Activated T-helper 1 cell treated with Interleukin-2 at 50 U/mL for 16 hours (primary cell): ENCODE measurements around the gene LRRC46.

Experiments
- DNase-seq: peaks from one replicate; pipeline ENCODE4 v3.0.0-alpha.2; 2020; ENCODE audit warnings: low read depth

LRRC46 gene

GRCh38 chr17:47831934-47832327, 461 bp downstream of the LRRC46 start:
- no peak for DNase-seq

GRCh38 chr17:47834756-47835155, 3.3 kb downstream of the LRRC46 start:
- DNase-seq = no peak

GRCh38 chr17:47836601-47837000, 5.1 kb downstream of the LRRC46 start:
- DNase-seq = no peak

GRCh38 chr17:47837401-47838039, 6.0 kb downstream of the LRRC46 start:
- no peak for DNase-seq

- no peak for DNase-seq
These were observed 7.2 kb downstream of the LRRC46 start for GRCh38 chr17:47838636-47839035.

DNA sequence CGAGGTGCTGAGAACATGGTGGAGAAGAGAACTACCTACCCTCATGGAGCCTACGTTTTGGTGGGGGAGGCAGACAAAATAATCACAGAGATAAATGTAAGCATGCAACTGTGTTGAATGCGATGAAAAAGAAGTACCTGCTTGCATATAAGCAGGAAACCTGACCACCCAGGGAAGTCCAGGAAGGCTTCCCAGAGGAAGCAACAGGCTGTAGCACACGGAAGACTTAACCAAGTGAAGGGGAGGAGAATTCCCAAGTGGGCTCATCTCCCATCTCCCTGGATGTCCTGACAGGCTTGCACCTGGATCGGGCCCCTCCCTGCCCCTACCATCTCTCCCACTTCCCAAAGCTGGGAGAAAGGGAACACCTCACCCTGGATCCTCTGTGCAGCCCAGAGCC, 7.6 kb downstream of the LRRC46 start:
- no peak for DNase-seq

- DNase-seq = no peak
These were observed 8.7 kb downstream of the LRRC46 start for GRCh38 chr17:47840001-47840741.

DNA sequence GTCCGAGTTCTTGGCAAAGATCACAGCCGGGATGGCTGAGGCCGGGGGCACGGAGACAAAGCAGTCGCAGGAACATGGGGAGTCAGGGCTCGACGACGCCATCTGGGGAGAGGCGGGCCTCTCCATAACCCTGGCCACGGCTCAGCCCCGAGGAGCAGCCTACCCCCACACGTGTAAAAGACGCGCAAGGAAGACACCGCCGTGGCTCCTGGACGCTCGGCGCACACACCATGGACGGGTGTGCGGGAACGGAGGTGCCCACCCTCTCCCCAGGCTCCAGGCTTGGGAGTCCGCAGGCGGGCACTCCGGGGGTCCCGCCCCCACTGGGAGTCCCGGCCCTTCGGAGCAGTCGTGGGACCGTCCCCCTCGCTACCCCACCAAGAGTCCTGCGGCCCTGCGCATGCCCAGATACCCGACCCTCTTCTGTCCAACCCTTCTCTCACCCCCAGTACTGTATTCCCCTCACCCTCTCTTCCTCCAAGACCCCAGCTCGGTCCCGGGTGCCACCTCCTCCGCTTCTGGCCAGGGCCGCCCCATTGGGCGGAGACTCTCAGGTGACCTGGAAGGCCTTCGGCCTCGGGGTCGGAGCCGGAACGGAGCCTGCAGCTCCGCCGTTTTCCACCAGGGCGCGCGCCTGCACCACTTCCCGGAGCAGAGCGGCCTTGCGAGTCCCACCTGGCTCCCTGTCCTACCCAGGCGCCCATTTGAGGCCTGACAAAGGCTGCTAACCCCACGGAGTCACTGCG, 9.4 kb downstream of the LRRC46 start, which contains the start of gene SCRN2:
SCRN2 (minus strand) TSS at position 532 of the 746 bp plus-strand sequence; CDS start at position 102, 430 bp downstream.
- DNase-seq = peak; percentile 76

- DNase-seq = no peak
These were observed 10.2 kb downstream of the LRRC46 start for GRCh38 chr17:47841488-47842291.

GRCh38 chr17:47843391-47843730, 11.9 kb downstream of the LRRC46 start:
- DNase-seq = no peak

DNA sequence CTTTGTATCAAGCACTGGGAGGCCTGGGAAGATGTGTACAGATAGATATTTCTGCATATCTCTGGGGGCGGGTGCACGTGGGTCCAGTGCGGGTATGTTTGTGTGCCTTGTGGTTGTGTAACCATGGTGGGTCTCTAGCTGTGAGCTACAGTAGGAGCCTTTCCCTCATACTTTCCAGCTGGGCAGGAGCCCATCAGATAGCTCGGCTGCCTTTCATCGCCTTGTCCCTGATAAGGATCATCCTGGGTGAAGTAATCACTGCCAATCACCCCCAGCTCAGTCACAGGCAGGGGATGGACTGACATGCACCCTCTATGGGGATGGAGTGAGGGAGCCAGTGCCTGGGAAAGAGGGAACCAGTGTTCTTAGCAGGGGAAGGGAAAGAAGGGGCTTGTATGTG, 12.8 kb downstream of the LRRC46 start:
- DNase-seq = no peak

DNA sequence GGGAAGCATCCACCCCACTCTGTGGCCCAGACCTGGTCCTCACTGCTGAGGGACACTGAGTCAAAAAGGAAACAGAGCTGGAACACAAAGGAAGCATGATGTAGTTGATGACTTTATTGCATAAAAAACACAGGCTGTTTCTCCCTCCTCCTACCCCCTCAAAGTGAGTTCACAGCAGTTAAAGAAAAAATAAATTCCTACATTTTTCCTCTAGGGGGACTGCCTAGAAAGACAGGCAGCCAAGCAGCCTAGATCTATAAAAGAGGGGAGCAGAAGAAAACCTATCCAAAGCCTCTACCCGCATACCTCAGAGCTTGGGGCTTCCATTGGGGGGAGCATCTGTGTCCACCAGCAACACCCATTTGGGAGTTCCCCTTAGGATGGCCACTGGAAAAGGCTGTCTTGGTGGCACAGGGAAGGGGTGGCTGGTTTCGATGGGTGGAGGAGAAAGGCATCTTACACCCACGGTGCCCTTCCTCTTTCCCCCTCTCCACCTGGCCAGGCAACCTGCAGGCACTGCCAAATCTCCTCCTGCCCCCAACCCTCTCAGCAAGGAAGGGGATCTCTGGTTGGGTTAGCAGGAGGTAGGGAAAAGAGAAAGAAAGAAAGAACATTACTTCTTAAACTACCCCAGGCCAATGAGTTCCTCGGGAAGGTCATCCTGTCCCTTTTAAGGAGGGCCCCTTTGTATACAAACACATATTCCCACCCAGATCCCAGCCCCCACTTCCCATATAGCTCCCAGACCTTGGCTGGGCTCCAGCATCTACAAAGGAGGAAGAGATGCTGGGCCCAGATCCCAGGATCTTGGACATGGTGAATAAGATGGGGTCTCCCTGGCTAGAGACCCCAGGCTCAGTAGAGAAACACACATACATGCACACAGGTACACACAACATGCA, 13.6 kb downstream of the LRRC46 start:
- DNase-seq = no peak

DNA sequence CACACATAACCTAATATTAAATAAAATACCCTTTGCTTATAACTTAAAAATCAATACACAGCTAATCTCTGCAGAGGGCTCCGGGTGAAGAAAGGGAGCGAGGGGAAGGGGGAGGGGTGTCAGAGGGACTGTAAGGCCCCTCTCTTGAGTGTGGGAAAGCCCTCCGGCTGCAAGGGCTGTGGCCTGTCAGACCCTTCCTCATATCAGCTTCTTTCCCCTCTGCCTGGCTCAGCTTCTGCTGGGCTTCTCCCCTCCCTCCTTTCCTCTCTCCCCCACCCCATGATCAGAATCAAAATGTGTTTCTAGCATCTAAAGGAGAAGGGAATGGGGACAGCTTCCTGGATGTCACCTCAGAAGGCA, 14.2 kb downstream of the LRRC46 start:
- DNase-seq = no peak

DNA sequence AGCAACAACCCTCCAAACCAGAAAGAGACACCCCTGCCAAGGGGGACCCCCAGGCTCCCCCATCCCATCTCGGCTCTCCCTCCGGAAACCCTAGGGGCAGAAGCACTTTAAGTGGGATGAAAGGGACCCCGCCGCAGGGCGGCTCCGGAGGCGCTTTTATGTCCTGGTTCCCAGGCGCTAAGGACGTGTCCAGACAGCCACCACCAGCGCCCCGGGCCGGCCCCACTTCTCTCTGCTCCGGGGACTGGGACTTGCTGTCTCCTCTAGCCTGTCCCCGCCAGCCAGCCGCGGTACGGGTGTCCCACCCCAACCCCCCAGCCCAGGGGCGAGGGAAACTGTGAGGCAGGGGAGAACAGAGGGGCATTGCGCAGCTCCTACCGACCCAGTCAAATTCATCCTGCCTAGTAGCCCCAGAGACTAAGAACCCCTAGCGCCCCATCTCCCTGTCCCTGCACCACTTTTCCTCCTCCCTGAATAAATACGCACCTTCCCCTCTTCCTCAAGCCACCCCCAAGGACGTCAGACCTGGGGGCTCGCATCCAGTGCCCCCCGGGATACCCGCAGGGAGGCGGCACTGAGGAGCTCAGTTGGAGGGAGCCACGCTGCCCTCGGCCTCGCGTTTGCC, 15.4 kb downstream of the LRRC46 start:
- DNase-seq = no peak

- no peak for DNase-seq
These were observed 16.1 kb downstream of the LRRC46 start for GRCh38 chr17:47847341-47848197.

DNA sequence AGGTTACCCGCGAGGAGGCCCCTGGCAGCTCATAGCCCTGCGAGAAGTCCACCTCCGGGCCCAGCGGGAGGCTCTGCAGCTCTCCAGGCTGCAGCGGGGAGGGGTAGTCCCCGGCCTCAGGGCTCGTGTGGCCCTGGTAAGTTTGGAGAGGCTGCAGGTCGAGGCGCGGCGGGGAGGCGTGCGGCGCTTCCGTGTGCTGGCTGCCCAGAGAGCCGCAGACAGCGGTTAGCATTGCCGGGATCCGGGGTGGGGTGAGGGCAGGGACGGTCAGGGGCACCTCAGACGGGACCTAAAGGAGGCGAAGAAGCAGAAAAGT, 16.7 kb downstream of the LRRC46 start:
- DNase-seq = no peak

DNA sequence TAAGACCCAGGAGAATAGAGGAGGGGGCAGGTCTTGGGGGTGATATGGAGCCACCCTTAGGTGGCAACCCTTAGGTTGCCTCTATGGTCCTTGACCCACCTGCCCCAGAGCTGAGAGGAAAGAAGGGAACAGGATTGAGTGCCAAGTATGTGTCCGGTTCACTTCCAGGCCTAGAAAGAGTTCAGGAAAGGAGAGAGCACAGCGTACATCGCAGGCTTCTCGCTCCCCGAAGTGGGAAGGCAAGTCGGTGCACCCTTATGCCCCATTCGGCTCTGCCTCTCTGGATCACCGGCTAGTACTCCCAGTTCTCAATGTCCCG, 18.9 kb downstream of the LRRC46 start:
- DNase-seq = no peak

DNA sequence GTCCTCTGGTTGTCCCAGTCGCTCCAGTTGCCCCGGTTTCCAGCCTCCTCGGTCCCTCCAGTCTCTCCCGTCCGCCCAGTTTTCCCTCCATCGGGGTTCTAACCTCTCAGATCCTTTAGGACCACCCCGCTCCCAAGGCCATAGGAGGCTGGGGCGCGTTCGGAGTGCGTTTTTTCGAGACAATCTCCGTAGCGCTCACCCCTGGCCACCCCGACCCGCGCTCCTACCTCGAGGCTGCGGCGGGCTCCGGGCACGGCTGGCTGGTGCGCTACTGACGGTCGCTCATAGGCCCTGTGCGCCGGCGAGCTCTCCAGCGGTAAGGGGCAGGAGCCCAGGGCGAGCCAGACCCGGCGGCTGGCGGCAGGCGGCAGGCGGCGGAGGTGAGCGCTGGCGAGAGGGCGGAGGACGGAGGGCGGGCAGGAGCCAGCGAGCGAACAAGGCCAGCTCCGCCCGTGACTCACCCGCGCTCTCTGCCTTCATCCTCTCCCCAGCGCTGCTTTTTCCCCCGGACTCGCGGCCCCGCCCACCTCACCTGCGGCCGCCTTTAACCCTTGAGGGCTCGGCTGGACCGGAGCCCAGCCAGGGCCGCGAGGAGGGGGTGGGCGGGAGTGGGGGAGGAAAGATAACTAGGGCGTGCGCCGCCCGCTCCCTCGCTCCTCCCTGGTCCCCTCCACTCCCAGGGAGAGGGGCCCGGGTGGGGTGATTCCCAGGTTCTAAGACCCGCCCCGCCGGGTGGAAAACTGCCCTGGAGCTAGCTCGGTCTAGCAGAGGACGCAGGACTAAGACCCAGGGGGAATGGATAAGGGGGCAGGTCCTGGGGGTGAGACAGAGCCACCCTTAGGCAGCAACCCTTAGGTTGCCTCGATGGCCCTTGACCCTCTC, 19.5 kb downstream of the LRRC46 start, which contains the start of gene SP6:
SP6 (minus strand) TSS at position 472 of the 882 bp plus-strand sequence. CDS start 2,734 bp downstream, outside the sequence.
- DNase-seq = peak; percentile 49

DNA sequence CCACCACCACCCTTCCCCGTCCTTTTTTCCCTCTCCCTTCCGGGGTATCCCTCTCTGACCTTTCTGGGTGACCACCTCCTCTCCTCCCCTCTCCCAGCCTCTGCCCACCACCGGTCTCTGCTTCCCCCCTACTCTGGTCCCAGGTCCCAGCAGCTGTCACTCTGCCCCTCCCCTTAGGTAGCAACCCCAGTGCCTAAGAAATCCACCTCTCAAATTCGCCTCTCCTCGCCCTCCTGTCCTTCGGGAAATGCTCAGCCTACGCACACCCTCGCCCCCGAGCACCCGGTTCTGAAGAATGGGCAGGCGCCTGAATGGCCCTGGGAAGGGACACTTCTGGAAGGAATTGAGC, 20.3 kb downstream of the LRRC46 start:
- DNase-seq = no peak
